Mucosa of rectum (tissue), 2 donors: ENCODE results near the gene KIRREL2.

Source experiments
- H3K27ac ChIP-seq, 2 donors: one replicate each; pipeline ENCODE4 v1.7.0; 2013; ENCODE audit warnings: inconsistent platforms in 2 of 2, low read depth in 2 of 2, low read length in 2 of 2
- H3K27me3 ChIP-seq, 2 donors: one replicate each; pipeline ENCODE4 v1.7.0; 2013; ENCODE audit warnings: low read length in 2 of 2; ENCODE audit not compliant: control insufficient read depth in 2 of 2, insufficient read depth in 2 of 2
- H3K36me3 ChIP-seq, 2 donors: one replicate each; pipeline ENCODE4 v1.7.0; 2013; ENCODE audit warnings: low read length in 2 of 2; ENCODE audit not compliant: control insufficient read depth in 2 of 2, insufficient read depth in 2 of 2
- H3K4me1 ChIP-seq, 2 donors: one replicate each; pipeline ENCODE4 v1.7.0; 2013; ENCODE audit warnings: low read length in 2 of 2, mild to moderate bottlenecking in 1 of 2; ENCODE audit not compliant: control insufficient read depth in 2 of 2, insufficient read depth in 2 of 2
- H3K4me3 ChIP-seq, 2 donors: one replicate each; pipeline ENCODE4 v1.7.0; 2013; ENCODE audit warnings: low read length in 2 of 2
- H3K9ac ChIP-seq, 2 donors: one replicate each; pipeline ENCODE4 v1.7.0; 2013; ENCODE audit warnings: low read length in 2 of 2, low read depth in 1 of 2, mild to moderate bottlenecking in 1 of 2
- H3K9me3 ChIP-seq, 2 donors: one replicate each; pipeline ENCODE4 v1.7.0; 2013; ENCODE audit warnings: low read length in 2 of 2; ENCODE audit not compliant: control insufficient read depth in 2 of 2
- donor health status: healthy.
- donor health status: Normal muscosa, but diverticular disease.

Gene KIRREL2

DNA sequence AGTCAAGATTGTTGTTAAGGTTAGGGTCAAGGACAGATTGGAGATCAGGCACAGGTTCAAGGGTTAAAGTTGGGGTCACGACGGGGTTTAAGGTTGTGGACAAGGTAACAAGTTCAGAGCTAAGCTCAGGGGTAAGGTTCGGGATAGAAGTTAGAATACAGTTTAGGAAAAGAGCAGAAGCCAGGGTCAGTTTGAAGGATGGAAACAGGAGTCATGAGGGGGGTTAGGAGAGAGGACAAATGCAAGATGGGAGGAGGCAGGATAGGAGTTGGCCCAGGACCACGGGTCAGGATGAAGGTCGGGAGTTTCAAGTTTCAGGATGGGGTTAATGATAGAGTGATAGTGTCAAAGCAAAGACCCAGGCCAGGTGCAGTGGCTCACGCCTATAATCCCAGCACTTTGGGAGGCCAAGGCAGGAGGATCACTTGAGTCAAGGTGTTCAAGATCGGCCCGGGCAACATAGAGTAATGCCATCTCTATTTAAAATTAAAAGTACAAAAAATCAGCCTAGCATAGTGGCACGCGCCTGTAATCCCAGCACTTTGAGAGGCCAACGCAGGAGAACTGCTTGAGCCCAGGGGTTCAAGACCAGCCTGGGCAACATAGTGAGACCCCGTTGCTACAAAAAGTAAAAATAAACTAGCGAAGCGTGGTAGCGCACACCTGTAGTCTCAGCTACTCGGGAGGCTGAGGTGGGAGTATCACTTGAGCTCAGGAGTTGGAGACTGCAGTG is 12.1 kb upstream of the KIRREL2 start:
- H3K4me1 ChIP-seq: peaks cover 5 to 9% of the 10 kb centered on the region in 2 donors
- H3K9ac ChIP-seq: no peak overlapping the region
- H3K27ac ChIP-seq: no peak overlapping the region
- peaks cover 17 to 22% of the 10 kb centered on the region in 2 donors for H3K27me3 ChIP-seq
- peaks cover 0 to 3% of the 10 kb centered on the region in 2 donors for H3K9me3 ChIP-seq
- H3K4me3 ChIP-seq: peak overlapping the region in 1 of 2 donors; percentile 13
- no peaks in the 10 kb centered on the region for H3K36me3 ChIP-seq

DNA sequence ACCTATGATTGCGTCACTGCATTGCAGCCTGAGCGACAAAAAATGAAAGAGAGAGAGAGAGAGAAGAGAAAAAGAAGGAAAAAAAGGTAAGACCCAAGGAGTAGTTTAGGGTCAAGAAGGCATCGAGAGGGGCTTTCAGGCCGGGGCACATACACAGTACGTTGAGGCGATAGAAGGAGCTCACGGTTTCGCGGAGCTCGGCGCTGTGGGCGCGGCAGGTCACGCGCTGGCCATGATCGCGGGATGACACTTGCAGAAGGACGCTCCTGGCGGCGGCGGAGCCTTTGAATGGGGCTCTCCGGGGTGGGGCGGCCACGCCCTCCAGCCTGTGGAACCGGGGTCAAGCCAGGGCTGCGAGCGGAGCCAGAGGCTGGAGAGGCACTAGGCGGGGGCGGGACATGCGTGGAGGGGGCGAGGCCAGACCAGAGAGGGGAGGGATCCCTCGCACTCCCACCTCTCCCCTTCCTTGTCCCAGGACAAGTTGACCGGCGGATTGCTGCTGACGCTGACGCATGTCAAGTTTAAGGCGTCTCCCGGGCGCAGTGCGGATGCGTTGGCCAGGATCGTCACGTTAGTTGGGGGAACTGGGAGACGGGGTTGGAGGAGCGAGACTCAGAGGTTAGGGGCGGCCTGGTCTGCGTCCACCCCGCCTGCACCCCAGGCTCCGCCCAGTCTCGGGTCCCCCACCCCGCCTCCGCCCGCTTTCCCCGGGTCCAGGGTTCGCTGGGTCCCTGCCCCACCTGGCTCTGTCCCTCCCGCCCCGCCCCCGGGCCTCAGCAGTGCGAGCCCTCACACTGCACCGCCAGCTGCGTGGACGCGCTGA is 11.3 kb upstream of the KIRREL2 start:
- H3K27ac ChIP-seq: no peak overlapping the region
- H3K27me3 ChIP-seq: peaks cover 17 to 22% of the 10 kb centered on the region in 2 donors
- H3K4me3 ChIP-seq: peak overlapping the region; percentile 20 to 45
- peaks cover 5 to 9% of the 10 kb centered on the region in 2 donors for H3K4me1 ChIP-seq
- H3K9me3 ChIP-seq: peaks cover 0 to 3% of the 10 kb centered on the region in 2 donors
- no peak overlapping the region for H3K9ac ChIP-seq
- H3K36me3 ChIP-seq: no peaks in the 10 kb centered on the region

DNA sequence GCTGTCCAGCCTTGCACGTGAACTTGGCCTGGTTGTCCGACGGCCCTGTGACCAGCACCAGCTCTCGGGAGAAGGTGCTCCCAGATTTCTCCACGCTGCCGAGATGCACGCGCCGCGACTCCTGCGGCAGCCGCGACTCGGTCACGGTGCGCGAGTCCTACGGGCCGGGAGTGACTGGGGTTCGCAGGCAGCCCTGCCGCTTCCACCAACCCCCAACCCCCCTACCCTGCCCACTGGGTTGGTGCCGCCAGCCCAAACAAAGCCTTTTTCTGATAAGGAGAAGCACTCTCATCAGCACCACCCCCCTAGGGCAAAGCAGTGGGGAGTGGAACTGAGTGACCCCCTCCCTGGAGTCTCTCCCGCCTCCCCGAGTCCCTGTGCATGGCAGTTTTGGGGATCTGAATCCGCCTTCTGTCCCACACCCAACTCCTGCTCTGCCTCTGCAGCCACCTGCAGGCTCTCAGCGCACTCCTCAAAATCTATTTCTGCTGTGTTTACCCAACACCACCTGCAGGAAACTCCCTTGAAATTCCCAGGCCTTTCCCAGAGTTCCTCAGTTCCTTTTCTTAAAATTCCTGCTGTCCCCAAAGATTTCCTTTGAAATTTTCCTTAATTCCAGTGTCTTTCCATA is 10.6 kb upstream of the KIRREL2 start:
- Histone ChIP-seq H3K4me3 (no peak overlapping the region), H3K27me3 (peaks cover 17 to 22% of the 10 kb centered on the region in 2 donors), H3K4me1 (peaks cover 5 to 9% of the 10 kb centered on the region in 2 donors), H3K36me3 (no peaks in the 10 kb centered on the region), H3K27ac (no peak overlapping the region), H3K9me3 (peaks cover 0 to 3% of the 10 kb centered on the region in 2 donors), H3K9ac (no peak overlapping the region)

DNA sequence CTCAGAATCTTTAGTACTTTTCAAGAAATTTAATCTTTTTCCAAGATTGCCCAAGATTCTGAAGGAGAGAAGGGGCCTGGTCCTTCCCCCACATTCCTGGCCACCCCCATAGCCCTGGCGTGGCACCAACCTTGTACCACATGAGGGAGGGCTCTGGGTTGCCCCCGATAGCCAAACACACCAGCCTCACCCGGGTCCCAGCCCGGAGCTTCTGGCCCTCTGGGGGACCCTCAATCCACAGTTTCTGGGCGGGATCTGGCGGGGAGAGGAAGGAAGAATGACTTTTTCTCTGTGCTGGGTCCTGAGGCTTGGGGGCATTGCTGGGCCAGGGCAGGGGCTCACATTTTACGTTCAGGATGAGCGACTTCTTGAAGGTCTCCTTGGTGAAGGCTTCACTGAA is 8.8 kb upstream of the KIRREL2 start:
- Histone ChIP-seq H3K27ac (no peak overlapping the region), H3K36me3 (no peaks in the 10 kb centered on the region), H3K9me3 (peaks cover 0 to 3% of the 10 kb centered on the region in 2 donors), H3K4me3 (no peak overlapping the region), H3K27me3 (peaks cover 17 to 25% of the 10 kb centered on the region in 2 donors), H3K9ac (no peak overlapping the region), H3K4me1 (peaks cover 5 to 9% of the 10 kb centered on the region in 2 donors)

DNA sequence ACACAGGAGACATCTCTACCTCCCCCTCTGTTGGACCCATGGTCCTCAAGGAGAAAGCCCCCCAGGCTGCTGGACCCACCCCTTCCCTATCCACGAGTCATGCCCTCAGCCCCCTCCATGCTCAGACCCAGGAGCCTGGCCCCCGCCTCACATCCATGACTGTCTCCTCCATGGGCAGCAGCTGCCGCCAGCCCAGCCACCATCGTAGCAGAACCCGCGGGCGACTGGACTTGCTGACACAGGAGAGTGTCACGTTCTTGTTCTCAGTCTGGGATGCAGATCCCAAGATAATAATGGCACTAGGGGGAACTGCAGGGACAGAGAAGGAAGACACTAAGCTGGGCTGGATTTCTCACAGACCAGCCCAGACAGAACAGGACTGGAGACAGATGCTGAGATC is 8.2 kb upstream of the KIRREL2 start:
- Histone ChIP-seq H3K4me1 (peaks cover 5 to 9% of the 10 kb centered on the region in 2 donors), H3K4me3 (no peak overlapping the region), H3K9me3 (peaks cover 0 to 3% of the 10 kb centered on the region in 2 donors), H3K27me3 (peaks cover 22% of the 10 kb centered on the region in 2 donors), H3K36me3 (no peaks in the 10 kb centered on the region), H3K27ac (no peak overlapping the region), H3K9ac (no peak overlapping the region)

DNA sequence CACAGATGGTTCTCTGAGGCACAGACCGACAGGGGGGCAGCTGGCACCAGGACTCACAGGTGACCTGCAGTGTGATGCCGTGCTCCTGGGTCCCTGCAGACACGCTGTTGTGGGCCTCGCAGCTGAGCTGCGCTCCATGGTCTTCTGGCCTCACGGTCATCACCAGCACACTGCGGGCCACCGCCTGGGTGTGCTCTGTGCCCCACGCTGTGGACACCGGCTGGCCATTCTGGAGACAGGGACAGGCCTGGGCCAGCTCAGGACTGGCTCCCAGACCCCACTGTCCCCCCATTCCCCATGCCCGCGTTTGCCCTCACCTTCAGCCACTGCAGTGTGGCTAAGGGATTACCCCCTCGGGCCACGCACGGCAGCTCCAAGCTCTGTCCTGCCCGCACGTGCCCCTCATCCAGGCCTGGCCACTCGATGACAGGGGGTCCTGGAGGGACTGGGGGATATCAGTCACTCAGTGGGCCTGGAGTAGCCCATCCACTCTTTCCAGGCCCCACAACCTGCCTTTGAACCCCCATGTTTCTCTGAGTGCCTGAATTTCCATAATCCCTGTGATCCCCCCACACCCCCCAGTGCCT is 7.7 kb upstream of the KIRREL2 start:
- H3K4me3 ChIP-seq: no peak overlapping the region
- H3K9me3 ChIP-seq: no peaks in the 10 kb centered on the region
- no peaks in the 10 kb centered on the region for H3K36me3 ChIP-seq
- no peak overlapping the region for H3K9ac ChIP-seq
- peaks cover 18 to 22% of the 10 kb centered on the region in 2 donors for H3K27me3 ChIP-seq
- peaks cover 5 to 9% of the 10 kb centered on the region in 2 donors for H3K4me1 ChIP-seq
- H3K27ac ChIP-seq: no peak overlapping the region

DNA sequence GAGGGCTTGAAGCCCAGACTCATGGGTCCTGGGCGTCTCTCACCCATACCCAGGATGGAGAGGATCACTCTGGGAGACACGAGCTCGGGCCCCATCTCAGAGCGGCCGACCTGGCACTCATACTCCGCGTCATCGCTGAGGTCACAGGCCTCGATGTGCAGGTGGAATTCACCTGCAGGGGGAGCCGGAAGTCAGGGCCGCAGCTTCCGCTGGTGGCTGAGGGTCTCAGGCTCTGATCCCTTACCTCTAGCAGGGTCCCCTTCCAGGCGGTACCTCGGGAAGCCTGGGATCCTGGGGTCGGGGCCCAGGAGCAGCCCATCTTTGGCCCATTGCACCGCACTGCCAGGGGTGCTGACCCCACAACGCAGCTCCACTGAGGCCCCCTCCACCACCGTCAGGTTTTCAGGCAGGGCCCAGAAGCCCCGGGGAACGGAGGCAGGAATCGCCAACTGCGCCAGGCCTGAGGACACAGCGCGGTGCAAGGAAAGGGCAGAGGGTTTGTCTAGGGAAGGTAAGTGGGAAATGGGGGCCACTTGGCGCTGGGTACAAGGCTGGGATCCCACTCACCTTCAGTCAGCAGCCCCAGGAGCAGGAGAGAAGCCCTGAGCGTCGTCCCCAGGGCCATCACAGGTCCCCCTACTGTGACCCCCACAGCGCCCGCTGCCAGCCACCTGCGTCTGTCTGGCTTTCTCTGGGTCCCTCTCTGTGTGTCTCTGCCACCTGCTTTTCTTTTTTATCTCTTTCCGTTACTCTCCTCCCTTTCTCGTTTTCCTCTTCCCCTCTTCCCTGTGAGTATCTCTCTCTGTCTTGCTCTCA is 5.3 kb upstream of the KIRREL2 start:
- no peak overlapping the region for H3K4me3 ChIP-seq
- H3K27ac ChIP-seq: no peak overlapping the region
- H3K9me3 ChIP-seq: no peaks in the 10 kb centered on the region
- H3K36me3 ChIP-seq: no peaks in the 10 kb centered on the region
- no peaks in the 10 kb centered on the region for H3K4me1 ChIP-seq
- H3K9ac ChIP-seq: no peak overlapping the region
- H3K27me3 ChIP-seq: peaks cover 18 to 24% of the 10 kb centered on the region in 2 donors

DNA sequence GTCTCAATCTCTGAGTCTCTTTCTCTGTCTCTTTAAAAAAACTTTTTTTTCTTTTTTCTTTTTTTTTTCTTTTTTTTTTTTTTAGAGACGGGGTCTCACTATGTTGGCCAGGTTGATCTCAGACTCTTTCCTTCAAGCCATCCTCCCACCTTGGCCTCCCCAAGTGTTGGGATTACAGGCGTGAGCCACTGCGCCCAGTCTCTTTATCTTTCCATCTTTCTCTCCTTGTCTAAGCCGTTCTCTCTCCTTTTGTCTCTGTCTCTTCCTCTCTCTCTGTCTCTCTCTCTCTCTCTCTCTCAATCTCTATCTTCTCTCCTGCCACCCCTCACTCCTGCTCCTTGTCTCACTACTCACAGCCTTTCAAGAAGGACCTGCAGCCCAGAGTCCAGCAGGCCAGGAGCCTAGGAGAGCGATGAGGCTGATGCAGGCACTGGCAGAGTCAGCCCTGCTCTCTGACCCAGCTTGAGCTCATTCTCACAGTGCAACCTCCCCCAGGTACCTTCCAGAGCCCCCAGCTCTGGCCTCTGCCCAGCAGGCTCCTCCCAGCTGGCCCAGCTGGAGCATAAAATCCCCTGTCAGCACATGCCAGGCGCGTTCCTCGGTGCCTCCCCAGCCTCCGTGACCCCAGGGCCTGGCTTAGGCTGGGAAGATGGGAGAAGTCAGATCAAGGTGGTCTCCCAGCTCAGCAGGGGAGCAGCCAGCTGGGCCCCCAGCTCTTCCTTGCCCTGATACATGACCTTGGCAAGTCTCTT is 4.5 kb upstream of the KIRREL2 start, which contains the start of gene NPHS1:
Gene NPHS1 (minus strand): TSS at position 476 of the 752 bp plus-strand sequence. CDS start 667 bp downstream, outside the sequence.
- H3K36me3 ChIP-seq: no peaks in the 10 kb centered on the region
- peaks cover 20 to 31% of the 10 kb centered on the region in 2 donors for H3K27me3 ChIP-seq
- H3K4me1 ChIP-seq: no peaks in the 10 kb centered on the region
- H3K27ac ChIP-seq: no peak within 1 kb of the TSS
- H3K4me3 ChIP-seq: no peak within 1 kb of the TSS
- H3K9ac ChIP-seq: no peak within 1 kb of the TSS
- H3K9me3 ChIP-seq: no peaks in the 10 kb centered on the region
